ENCODE measurements around the gene CEP55.
"Not testable (repeated sequence)": the region's sequence is repeated elsewhere in the genome, so short reads cannot be mapped to it uniquely, and the experiment has no call there.

CEP55 gene

GRCh38 chr10:93496322-93497041 is at the start of gene CEP55:
TSS of gene CEP55 (plus strand) at chr10:93496612. CDS start at chr10:93500052, 3,440 bp downstream.
- peak; percentile 90 to 92 for DNase-seq

GRCh38 chr10:93447019-93447418 is 49.4 kb upstream of the CEP55 start:
- DNase-seq, result no peak

- no peak for DNase-seq
These were observed 48.4 kb upstream of the CEP55 start for GRCh38 chr10:93447970-93448369.

- DNase-seq, result no peak
These were observed 45.0 kb upstream of the CEP55 start for GRCh38 chr10:93451244-93451947.

GRCh38 chr10:93452143-93452542 is 44.3 kb upstream of the CEP55 start:
- no peak for DNase-seq

- DNase-seq, result no peak
These were observed 42.3 kb upstream of the CEP55 start for GRCh38 chr10:93454146-93454545.

- no peak for DNase-seq
These were observed 41.7 kb upstream of the CEP55 start for GRCh38 chr10:93454736-93455135.

GRCh38 chr10:93456480-93456879 is 39.9 kb upstream of the CEP55 start:
- DNase-seq, result no peak

GRCh38 chr10:93457511-93457910 is 38.9 kb upstream of the CEP55 start:
- no peak for DNase-seq

- DNase-seq, result no peak
These were observed 37.6 kb upstream of the CEP55 start for GRCh38 chr10:93458821-93459257.

GRCh38 chr10:93459466-93459865 is 36.9 kb upstream of the CEP55 start:
- no peak for DNase-seq

- no peak for DNase-seq
These were observed 35.2 kb upstream of the CEP55 start for GRCh38 chr10:93461109-93461806.

GRCh38 chr10:93461807-93462178 is 34.6 kb upstream of the CEP55 start:
- no peak for DNase-seq

GRCh38 chr10:93462371-93462770 is 34.0 kb upstream of the CEP55 start:
- no peak for DNase-seq

- no peak for DNase-seq
These were observed 33.5 kb upstream of the CEP55 start for GRCh38 chr10:93462881-93463280.

GRCh38 chr10:93463723-93464476 is 32.5 kb upstream of the CEP55 start:
- DNase-seq, result no peak

- no peak for DNase-seq
These were observed 31.5 kb upstream of the CEP55 start for GRCh38 chr10:93464776-93465388.

- no peak for DNase-seq
These were observed 30.4 kb upstream of the CEP55 start for GRCh38 chr10:93465806-93466675.

GRCh38 chr10:93467635-93468034 is 28.8 kb upstream of the CEP55 start:
- not testable (repeated sequence) for DNase-seq

GRCh38 chr10:93468461-93469213 is 27.8 kb upstream of the CEP55 start:
- no peak for DNase-seq

- no peak for DNase-seq
These were observed 27.0 kb upstream of the CEP55 start for GRCh38 chr10:93469454-93469853.

Data from activated CD4-positive, alpha-beta T cell treated with anti-CD3 and anti-CD28 coated beads for 4 hours (primary cell).